ENCODE measurements around the gene HYAL2. TPM values are rescaled to one million over a fixed set of nuclear protein-coding genes. Genes with fewer than 3 reads are reported as not detected.

Gene HYAL2
- total and polyA plus RNA-seq, 9 of the 15 experiments (the other 6 are each of a cell fraction or from before 2014, with no cell fraction given), result 0.36 to 22.7 (median 11.4) TPM; not detected in 1

- TF ChIP-seq THAP7 (CRISPR knock-in tag; IDR thresholded peaks at IDR 0.05), result no peak
- no peak for TF ChIP-seq ZNF12 (CRISPR knock-in tag; IDR thresholded peaks at IDR 0.05)
- TF ChIP-seq ZNF239 (CRISPR knock-in tag; IDR thresholded peaks at IDR 0.05), result no peak
- no peak for TF ChIP-seq RFX5 (IDR thresholded peaks at IDR 0.05; ENCODE audit: low read depth, low read length)
- no peak for TF ChIP-seq BRCA1 (IDR thresholded peaks at IDR 0.05)
- no peak for TF ChIP-seq BRCA1 (CRISPR knock-in tag; IDR thresholded peaks at IDR 0.05)
- TF ChIP-seq CXXC5 (CRISPR knock-in tag; IDR thresholded peaks at IDR 0.05), result peak; percentile 42; the same call in 1 of the 2 replicates
- no peak for TF ChIP-seq EP300 (IDR thresholded peaks at IDR 0.05; ENCODE audit: low read length)
- TF ChIP-seq JUNB (CRISPR knock-in tag; conservative IDR thresholded peaks at IDR 0.05), result no peak
- TF ChIP-seq ARID3B (CRISPR knock-in tag; IDR thresholded peaks at IDR 0.05; ENCODE audit: borderline replicate concordance), result no peak
- TF ChIP-seq RBBP5 (IDR thresholded peaks at IDR 0.05; ENCODE audit: borderline replicate concordance, insufficient read depth, low read length, poor library complexity, severe bottlenecking), result no peak
- TF ChIP-seq IRF1 (CRISPR knock-in tag; IDR thresholded peaks at IDR 0.05; ENCODE audit: borderline replicate concordance), result no peak
- no peak for TF ChIP-seq MCM2 (IDR thresholded peaks at IDR 0.05; ENCODE audit: low read depth)
- TF ChIP-seq STAT6 (CRISPR knock-in tag; IDR thresholded peaks at IDR 0.05), result no peak
- TF ChIP-seq ZBTB12 (CRISPR knock-in tag; IDR thresholded peaks at IDR 0.05), result no peak
- no peak for TF ChIP-seq MXI1 (IDR thresholded peaks at IDR 0.05; ENCODE audit: low read depth, low read length)
- no peak for TF ChIP-seq ZNF274 (IDR thresholded peaks at IDR 0.05; ENCODE audit: borderline replicate concordance, low read depth, low read length)
Measured at GRCh38 chr3:50272911-50273688, 49.4 kb downstream of the HYAL2 start (continued).
